MCF 10A (cell line): ENCODE data around the gene TRPM3. TPM values are rescaled to one million over a fixed set of nuclear protein-coding genes. Genes with fewer than 3 reads are reported as not detected.
A peak's percentile ranks its signal among the peaks of the same experiment; 100 is the strongest.

ENCODE experiments used
- Bru-seq: library from RNA; stranded (reverse); fragments of 400-500 nt; gene quantifications from one replicate; lab custom pipeline; 2021; lab: Mats Ljungman, UMichigan
- BruChase-seq, 2 experiments: library from RNA; stranded (reverse); fragments of 400-500 nt; gene quantifications; one replicate each; lab custom pipeline; 2021; lab: Mats Ljungman, UMichigan
- BruUV-seq: library from RNA; stranded (reverse); fragments of 400-500 nt; replicated peaks from 2 replicates; lab custom pipeline; 2021; lab: Mats Ljungman, UMichigan
- CTCF ChIA-PET: fragments of 300-600 bp; sonication (Branson Sonifier 250); formaldehyde crosslinking; extraction: SDS; loops from one replicate; lab custom pipeline; 2021; ENCODE audit warnings: antibody characterized with exemption, inconsistent platforms; lab: Yijun Ruan, JAX
- POLR2A ChIA-PET: fragments of 300-600, 350-650 bp; sonication (Branson Sonifier 250); formaldehyde crosslinking; extraction: SDS; loops from one replicate; lab custom pipeline; 2020; ENCODE audit warnings: antibody characterized with exemption, inconsistent platforms; lab: Yijun Ruan, JAX
- DNase-seq: peaks from one replicate; pipeline ENCODE4 v3.0.0-alpha.2; 2018; ENCODE audit not compliant: unreplicated experiment
- H3K27ac Mint-ChIP-seq: one replicate; pipeline ENCODE4 v1.8.0; 2022; ENCODE audit warnings: mild to moderate bottlenecking, low read depth, mixed read lengths; ENCODE audit not compliant: unreplicated experiment
- H3K27me3 Mint-ChIP-seq: one replicate; pipeline ENCODE4 v1.8.0; 2022; ENCODE audit warnings: mixed read lengths; ENCODE audit not compliant: insufficient read depth, unreplicated experiment
- H3K36me3 Mint-ChIP-seq: one replicate; pipeline ENCODE4 v1.8.0; 2022; ENCODE audit warnings: mild to moderate bottlenecking, moderate library complexity, mixed read lengths; ENCODE audit not compliant: insufficient read depth, unreplicated experiment
- H3K4me1 Mint-ChIP-seq: one replicate; pipeline ENCODE4 v1.8.0; 2022; ENCODE audit warnings: mixed read lengths; ENCODE audit not compliant: insufficient read depth, unreplicated experiment
- H3K4me3 Mint-ChIP-seq: one replicate; pipeline ENCODE4 v1.8.0; 2022; ENCODE audit warnings: mild to moderate bottlenecking, moderate library complexity, mixed read lengths; ENCODE audit not compliant: unreplicated experiment
- H3K9me3 Mint-ChIP-seq: one replicate; pipeline ENCODE4 v1.8.0; 2022; ENCODE audit warnings: mixed read lengths; ENCODE audit not compliant: unreplicated experiment
- CTCF ChIP-seq: fragments of 200-600 bp; IDR thresholded peaks from one replicate; pipeline ENCODE4 v1.8.0; 2022; ENCODE audit warnings: antibody characterized with exemption, mild to moderate bottlenecking; ENCODE audit not compliant: unreplicated experiment
- intact Hi-C: fragments of 100-400 bp; cut with micrococcal nuclease; formaldehyde crosslinking; loops from 2 replicates; pipeline ENCODE4 v1.14.1; 2022
- long read RNA-seq: library from polyadenylated mRNA; stranded (forward); transcript quantifications from one replicate; pipeline ENCODE4 v2.0.0, GENCODE V29; 2022
- total RNA-seq: library from RNA; stranded (reverse); gene quantifications from 2 replicates; pipeline ENCODE4 v1.2.3, GENCODE V29; 2022

The TRPM3 gene
- total RNA-seq (0.22 and 0.44 TPM in 2 replicates), Bru-seq, nascent RNA (percentile 16 among the genes with signal in this experiment), BruChase-seq, experiment 1, labeled RNA remaining after a 6-hour chase (percentile 25 among the genes with signal in this experiment), BruChase-seq, experiment 2, labeled RNA remaining after a 2-hour chase (percentile 27 among the genes with signal in this experiment)
- long read RNA-seq: 0 reads

- DNase-seq: no peak
- no TSS peak for BruUV-seq
- peaks cover 99% of the 10 kb centered on the region for H3K27me3 Mint-ChIP-seq
- intact Hi-C loops: no loop called here
- ChIA-PET POLR2A (no interaction called here), CTCF (no interaction called here)
- no peak for TF ChIP-seq CTCF
- no peak within 1 kb of the TSS for H3K4me3 Mint-ChIP-seq
- H3K27ac Mint-ChIP-seq: no peak within 1 kb of the TSS
- no peaks in the 10 kb centered on the region for H3K4me1 Mint-ChIP-seq
- no peaks in the 10 kb centered on the region for H3K36me3 Mint-ChIP-seq
- no peaks in the 10 kb centered on the region for H3K9me3 Mint-ChIP-seq
These were observed at the start of gene TRPM3 for GRCh38 chr9:71121275-71122021. Gene TRPM3 (minus strand): TSS chr9:71121621. CDS start chr9:71121354, 267 bp downstream.

GRCh38 chr9:71168418-71168817 is 47.0 kb upstream of the TRPM3 start:
- TF ChIP-seq CTCF: no peak

GRCh38 chr9:71162126-71162525 is 40.7 kb upstream of the TRPM3 start:
- Mint-ChIP-seq H3K27ac (no peak overlapping the region), H3K27me3 (no peaks in the 10 kb centered on the region), H3K36me3 (no peaks in the 10 kb centered on the region), H3K4me1 (no peaks in the 10 kb centered on the region), H3K4me3 (no peak overlapping the region), H3K9me3 (no peaks in the 10 kb centered on the region)
- CTCF ChIA-PET: no interaction called here
- intact Hi-C loops: no loop called here
- no peak for TF ChIP-seq CTCF
- POLR2A ChIA-PET: no interaction called here
- no peak for DNase-seq
- no TSS peak for BruUV-seq

More at GRCh38 chr9:71168418-71168817, 47.0 kb upstream of the TRPM3 start:
- CTCF ChIA-PET: no interaction called here
- Mint-ChIP-seq H3K9me3 (peaks cover 8% of the 10 kb centered on the region), H3K27me3 (no peaks in the 10 kb centered on the region), H3K27ac (no peak overlapping the region), H3K4me1 (no peaks in the 10 kb centered on the region), H3K4me3 (no peak overlapping the region), H3K36me3 (no peaks in the 10 kb centered on the region)
- no TSS peak for BruUV-seq
- intact Hi-C loops: no loop called here
- POLR2A ChIA-PET: no interaction called here
- no peak for DNase-seq

GRCh38 chr9:71157731-71158130 is 36.3 kb upstream of the TRPM3 start:
- Mint-ChIP-seq H3K27me3 (no peaks in the 10 kb centered on the region), H3K36me3 (no peaks in the 10 kb centered on the region), H3K4me3 (no peak overlapping the region), H3K9me3 (no peaks in the 10 kb centered on the region), H3K27ac (no peak overlapping the region), H3K4me1 (no peaks in the 10 kb centered on the region)
- CTCF ChIA-PET: interaction anchor here (1.1 kb wide), 1 partner anchor 78 kb away, joined by 3 read pairs; no protein-coding TSS in a partner anchor
- BruUV-seq: no TSS peak
- no peak for DNase-seq
- intact Hi-C loops: no loop called here
- no peak for TF ChIP-seq CTCF
- POLR2A ChIA-PET: no interaction called here
